GM18951 (cell line): ENCODE measurements around the gene ZBTB24.

Source experiments
- POLR2A ChIP-seq: IDR thresholded peaks from 4 replicates; pipeline ENCODE4 v1.6.1; 2011; ENCODE audit warnings: mild to moderate bottlenecking; ENCODE audit not compliant: insufficient read length, insufficient read depth; ENCODE audit errors: extremely low read depth
- in situ Hi-C: fragments of 300-500 bp; cut with MboI; formaldehyde crosslinking; loops from one replicate; pipeline ENCODE4 v1.12.0; 2022; ENCODE audit warnings: low sequenced_read_pairs, mixed read lengths, inconsistent platforms; ENCODE audit not compliant: unreplicated experiment

The ZBTB24 gene

DNA sequence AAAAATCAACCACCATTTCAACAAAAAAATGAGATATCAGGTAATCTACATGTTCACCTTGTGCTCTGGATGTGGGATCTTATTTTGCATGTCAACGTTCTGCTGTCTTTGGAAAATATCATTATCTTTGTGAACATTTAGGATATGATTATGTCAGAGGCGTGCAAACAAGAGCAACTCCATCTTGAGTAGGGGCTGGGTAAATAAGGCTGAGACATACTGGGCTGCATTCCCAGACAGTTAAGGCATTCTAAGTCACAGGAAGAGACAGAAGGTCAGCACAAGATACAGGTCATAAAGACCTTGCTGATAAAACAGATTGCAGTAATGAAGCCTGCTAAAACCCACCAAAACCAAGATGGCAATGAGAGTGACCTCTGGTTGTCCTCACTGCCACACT, 28.8 kb upstream of the ZBTB24 start:
- TF ChIP-seq POLR2A: no peak
- in situ Hi-C loops: no loop called here

DNA sequence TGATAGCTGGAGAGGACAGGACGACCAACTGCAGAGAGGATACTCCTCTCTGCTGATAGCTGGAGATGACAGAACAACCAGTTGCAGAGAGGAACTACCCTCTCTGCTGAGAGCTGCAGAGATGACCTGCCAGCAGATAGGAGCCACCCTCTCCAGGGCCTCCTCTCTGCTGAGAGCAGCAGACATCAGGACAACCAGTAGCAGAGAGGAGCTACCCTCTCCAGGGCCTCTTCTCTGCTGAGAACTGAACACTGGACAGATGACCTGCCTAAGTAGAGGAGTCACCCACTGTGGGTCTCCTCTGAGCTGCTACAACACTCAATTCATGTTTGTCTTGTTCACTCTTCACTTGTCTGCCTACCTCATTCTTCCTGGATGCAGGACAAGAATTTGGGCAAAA, 27.3 kb upstream of the ZBTB24 start:
- no peak for TF ChIP-seq POLR2A
- in situ Hi-C loops: no loop called here

GRCh38 chr6:109508166-109508860, 25.3 kb upstream of the ZBTB24 start:
- no peak for TF ChIP-seq POLR2A
- in situ Hi-C loops: no loop called here

- no peak for TF ChIP-seq POLR2A
- in situ Hi-C loops: no loop called here
Observed at GRCh38 chr6:109507490-109508072, 24.6 kb upstream of the ZBTB24 start.

DNA sequence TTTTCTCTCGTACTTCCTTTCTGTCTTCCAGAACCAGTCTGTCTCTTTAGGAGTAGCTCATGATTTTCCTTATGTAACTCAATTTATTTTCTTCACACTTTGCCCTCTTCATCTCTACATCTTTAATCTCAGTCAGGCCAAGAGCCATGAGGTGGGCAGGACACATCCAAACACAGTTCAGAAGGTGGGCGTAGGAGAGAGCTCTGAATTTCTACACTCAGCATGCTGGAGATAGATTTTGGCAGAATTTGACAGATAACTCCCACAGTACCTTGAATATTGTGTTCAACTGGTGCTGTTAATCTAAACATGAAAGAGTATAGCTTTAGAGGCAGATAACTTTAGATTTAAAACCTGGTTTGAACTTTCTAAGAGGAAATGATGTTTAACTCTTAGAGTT, 23.8 kb upstream of the ZBTB24 start:
- no peak for TF ChIP-seq POLR2A
- in situ Hi-C loops: no loop called here

DNA sequence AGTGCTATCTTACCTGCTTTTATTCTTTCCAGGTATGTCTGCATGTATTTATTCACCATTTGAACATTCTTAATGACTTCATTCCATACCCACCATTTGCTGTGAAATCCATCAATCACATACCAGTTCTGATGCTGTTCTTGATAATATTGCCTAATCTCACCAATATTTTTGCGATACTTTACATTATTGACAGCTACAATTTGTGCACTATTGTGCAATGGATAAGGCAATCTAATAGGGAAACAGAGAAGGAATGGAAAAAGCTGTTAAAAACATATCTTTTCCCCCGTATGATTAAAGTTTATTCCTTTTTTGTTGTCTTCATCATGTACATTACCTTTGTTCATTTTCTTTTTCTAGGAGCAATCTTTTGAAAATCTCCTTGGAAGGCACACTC, 23.3 kb upstream of the ZBTB24 start:
- no peak for TF ChIP-seq POLR2A

DNA sequence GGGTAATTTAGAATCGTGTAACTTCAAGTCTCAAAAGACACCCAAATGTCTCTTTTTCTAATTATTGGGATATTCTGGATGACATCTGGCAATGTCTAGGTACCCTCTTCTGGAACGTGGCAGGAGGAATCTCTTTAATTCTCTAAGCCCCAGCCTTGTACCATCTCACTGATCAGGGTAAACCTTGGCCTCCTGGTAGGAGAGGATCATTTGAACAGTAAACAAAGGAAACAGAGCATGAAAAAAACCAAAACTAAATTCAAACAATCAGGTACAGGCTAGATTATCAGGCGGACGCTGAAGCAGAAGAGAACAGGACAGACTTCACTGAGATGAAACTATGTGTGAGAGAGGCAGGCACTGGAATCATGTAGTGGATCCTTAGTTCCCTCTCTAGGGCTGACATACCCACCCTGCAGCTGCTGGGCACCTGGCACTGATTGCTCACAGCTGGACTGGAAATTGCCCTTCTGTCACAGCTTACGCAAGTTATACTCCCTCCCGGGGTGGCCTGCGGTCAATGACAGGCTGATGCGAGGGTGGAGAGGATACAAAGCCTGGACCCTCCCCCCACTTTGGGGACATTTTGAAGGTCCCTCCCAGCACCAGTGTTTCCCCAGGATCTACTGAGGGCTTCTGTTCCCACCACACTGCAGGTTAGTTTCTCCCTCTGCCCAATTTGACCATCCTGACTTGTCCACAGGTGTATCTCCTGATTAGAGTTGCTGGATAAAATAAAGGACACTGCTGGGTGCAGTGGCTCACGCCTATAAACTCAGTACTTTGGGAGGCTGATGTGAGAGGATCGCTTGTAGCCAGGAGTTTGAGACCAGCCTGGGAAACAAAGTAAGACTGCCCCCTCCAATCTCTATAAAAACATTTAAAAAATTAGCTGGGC, 20.6 kb upstream of the ZBTB24 start:
- in situ Hi-C loops: no loop called here
- no peak for TF ChIP-seq POLR2A

More for the DNA sequence above, 23.3 kb upstream of the ZBTB24 start:
- in situ Hi-C loops: no loop called here

GRCh38 chr6:109498936-109499335, 15.9 kb upstream of the ZBTB24 start:
- in situ Hi-C loops: no loop called here
- no peak for TF ChIP-seq POLR2A

GRCh38 chr6:109498052-109498451, 15.0 kb upstream of the ZBTB24 start:
- TF ChIP-seq POLR2A: no peak
- in situ Hi-C loops: no loop called here

DNA sequence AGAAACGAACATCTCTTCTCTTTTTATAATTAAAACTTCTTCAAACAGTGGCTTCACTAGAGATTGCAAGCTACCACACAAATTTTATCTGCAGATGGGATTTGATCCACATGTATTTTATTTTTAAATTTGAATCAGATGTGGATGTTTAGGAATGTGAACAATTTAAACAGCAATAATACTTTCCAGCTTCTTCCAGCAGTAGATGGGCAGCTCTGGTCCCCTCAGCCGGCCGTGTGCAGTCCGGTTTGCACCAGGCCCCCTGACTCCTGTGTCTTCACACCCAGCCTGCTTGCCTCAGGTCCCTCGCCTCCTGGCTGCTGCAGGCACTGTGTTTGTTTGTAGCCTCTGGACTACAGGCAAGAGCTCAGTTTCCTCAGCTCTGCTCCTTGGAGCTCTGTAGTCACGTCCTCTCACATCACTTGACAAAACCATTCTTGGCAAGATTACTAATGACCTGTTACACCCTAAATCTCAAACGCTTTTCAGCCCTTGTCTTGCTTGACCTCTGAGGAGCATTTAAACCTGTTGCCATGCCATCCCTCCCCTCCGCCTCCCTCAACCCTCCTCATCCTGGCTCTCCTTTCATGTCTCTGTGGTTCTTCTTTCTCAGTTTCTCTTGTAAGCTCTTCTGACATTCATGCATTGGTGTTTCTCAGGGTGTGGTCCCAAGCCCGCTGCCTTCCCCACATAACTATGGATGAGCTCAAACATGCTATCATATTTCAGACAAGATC, 13.2 kb upstream of the ZBTB24 start:
- no peak for TF ChIP-seq POLR2A
- in situ Hi-C loops: no loop called here

DNA sequence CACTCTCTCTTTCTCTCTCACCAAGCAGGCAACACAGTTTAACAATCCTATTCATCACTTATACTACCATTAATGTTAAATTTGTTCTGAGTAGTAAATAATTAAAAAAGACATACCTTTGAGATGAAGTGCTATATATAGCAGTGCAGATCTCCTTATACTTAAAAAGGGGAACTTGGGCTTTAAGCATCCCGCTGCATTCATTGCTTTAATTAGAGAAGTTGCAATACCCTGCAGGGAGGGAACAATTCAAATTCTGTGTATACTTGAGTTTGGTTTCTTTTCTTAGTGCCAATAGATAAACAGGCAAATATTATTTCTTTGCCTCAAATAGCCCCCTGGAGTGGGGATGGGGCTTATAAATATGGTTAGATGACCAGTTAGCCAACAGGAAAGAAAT, 10.8 kb upstream of the ZBTB24 start:
- in situ Hi-C loops: no loop called here
- no peak for TF ChIP-seq POLR2A

- TF ChIP-seq POLR2A: no peak
- in situ Hi-C loops: no loop called here
Observed at GRCh38 chr6:109491207-109491938, 8.4 kb upstream of the ZBTB24 start.

- no peak for TF ChIP-seq POLR2A
- in situ Hi-C loops: no loop called here
Observed at GRCh38 chr6:109490713-109491112, 7.7 kb upstream of the ZBTB24 start.

DNA sequence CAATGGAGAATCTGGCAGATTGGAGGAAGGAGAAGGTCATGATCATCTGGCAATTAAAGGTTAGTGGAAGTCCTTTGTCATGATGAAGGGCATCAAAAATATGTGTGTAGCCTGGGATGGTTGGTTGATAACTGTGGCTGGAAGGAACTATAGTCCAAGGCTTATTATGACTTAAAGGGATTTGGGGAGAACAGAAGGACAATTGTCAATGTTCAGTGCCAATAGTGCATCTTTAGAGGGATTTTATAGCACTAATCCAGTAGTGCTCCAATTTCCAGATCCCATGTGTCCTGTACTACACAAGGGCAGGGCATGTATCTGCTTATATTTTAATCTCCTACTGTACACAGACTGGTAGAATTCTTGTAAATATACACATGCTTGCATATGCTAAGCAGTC, 5.0 kb upstream of the ZBTB24 start:
- no peak for TF ChIP-seq POLR2A
- in situ Hi-C loops: no loop called here
